GM19043 (cell line): ENCODE measurements around the gene PELI3.
"Not testable (repeated sequence)": the region's sequence is repeated elsewhere in the genome, so short reads cannot be mapped to it uniquely, and the experiment has no call there.

Experiments used
- ATAC-seq: cut with Tn5 transposase; IDR thresholded peaks from one replicate; pipeline ENCODE4 v1.9.1; 2021; ENCODE audit warnings: low read depth; ENCODE audit not compliant: unreplicated experiment

PELI3 gene

GRCh38 chr11:66443602-66444001 is 23.1 kb upstream of the PELI3 start:
- no peak for ATAC-seq

GRCh38 chr11:66447012-66447411 is 19.7 kb upstream of the PELI3 start:
- no peak for ATAC-seq

DNA sequence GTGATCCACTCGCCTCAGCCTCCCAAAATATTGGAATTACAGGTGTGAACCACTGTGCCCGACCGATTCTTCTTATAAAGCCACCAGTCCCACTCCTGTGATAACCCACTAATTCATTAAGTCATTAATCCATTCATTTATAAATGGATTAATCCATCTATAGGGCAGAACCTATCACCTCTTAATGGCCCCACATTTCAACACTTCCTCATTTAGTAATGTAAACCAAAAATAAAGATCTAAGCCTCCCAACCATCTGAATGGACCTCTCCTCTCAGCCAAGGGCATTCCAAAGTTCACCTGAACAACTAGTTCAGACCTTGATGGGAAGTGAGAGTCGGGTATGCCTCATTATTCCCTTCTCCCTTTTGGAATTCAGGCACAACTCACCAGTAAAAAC is 18.2 kb upstream of the PELI3 start:
- no peak for ATAC-seq

DNA sequence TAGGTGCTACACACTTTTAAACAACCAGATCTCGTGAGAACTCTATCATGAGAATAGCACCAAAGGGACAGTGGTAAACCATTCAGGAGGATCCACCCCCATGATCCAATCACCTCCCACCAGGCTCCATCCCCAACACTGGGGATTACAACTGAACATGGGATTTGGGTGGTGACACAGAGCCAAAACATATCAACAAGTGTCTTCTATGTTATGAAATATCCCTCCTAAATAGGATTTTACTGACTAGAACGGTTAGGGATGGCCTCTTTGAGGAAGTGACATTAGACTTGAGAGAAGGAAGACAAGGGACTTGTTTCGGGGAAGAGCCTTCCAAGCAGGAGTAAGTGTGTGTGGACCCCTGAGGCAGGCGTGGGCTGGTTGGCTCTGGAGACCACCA is 16.1 kb upstream of the PELI3 start:
- no peak for ATAC-seq

- no peak for ATAC-seq
These were observed 15.0 kb upstream of the PELI3 start for GRCh38 chr11:66451663-66452062.

DNA sequence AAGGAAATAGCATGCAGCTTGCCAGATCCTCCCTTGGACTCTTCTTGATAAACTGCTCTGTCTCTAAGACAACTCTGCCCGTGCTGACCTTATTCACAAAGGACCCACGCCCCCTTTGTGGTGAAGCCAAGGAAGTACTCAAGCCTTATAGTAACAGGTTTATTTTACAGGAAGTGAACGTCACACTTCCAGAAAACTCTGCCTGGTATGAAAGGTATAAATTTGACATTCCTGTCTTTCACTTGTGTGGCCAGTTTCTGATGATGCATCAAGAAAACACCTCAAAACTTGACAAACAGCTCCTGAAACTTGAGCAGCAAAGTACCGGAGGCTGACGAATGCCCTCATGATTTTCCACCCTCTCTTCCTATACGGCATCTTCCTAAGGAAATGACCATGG is 12.5 kb upstream of the PELI3 start:
- no peak for ATAC-seq

DNA sequence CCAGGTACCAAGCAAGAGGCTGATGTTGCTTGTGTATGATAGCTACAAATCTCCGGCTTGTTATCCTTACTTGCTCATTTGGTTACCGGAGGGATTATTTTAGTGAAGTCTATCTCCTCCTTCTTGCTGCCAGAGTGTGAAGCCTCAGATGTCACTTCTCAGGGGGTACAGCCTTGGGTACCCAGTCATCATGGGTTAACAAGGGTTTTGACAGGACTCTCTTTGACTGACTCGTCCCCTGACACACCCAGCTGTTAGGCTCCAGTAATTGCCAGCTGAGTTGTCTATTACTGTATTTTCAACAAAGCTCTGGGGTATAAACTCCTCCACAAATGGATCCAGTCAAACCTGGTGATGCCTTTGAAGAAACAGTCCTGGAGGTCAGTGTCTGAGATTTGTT is 11.9 kb upstream of the PELI3 start:
- ATAC-seq: no peak

GRCh38 chr11:66457826-66458225 is 8.9 kb upstream of the PELI3 start:
- no peak for ATAC-seq

DNA sequence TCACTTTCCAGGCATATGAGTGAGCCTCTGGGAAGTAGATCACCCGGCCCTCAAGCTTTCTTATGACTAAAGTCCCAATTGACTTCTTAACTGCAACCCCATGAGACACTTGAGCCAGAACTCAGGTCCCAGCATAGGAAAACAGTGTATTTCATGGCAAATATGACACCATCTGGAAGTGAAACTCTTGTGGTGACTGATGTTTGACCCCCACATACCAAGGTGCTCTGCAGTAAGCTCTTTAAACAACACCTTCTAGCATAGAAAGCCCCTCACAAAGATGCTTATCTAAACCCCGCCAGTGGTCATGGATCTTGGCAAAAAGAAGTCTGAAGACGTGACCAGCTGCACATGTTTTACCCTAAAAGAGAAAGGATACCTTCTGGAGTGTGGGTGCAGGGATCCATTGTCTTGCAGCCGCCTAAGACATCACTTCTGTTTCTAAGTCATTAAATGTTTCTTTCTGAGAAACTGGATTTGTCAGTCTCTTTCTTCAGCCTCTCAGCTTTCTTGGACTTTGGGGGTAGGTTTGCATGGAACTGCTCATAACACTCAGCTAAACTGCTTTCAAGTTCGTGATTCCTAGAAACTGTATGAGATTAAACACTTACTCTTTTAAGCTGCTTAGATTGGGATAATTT is 7.4 kb upstream of the PELI3 start:
- ATAC-seq: no peak

- no peak for ATAC-seq
These were observed 4.7 kb upstream of the PELI3 start for GRCh38 chr11:66462010-66462409.

GRCh38 chr11:66462911-66463310 is 3.8 kb upstream of the PELI3 start:
- ATAC-seq: no peak

GRCh38 chr11:66464116-66464515 is 2.6 kb upstream of the PELI3 start:
- not testable (repeated sequence) for ATAC-seq

DNA sequence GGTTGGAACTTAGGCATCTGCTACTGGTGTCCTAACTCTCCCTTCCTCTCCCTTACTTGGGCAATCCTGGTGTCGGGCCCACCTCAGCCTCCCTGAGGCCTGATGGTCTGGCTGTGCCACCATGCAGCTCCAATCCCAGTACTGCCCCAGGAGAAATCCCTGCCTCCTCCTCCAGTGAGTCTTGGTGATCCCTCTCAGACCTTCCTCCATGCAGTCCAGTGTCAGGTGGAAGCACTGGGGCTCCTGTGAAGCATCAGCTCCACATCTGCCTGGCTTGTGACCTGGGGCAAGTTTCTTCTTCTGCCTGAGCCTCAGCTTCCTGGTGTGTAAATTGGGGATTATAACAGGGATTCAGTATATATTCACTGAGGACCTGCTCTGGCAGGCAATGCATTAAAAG is 1.8 kb upstream of the PELI3 start:
- no peak for ATAC-seq

GRCh38 chr11:66465373-66466224 is 1.1 kb upstream of the PELI3 start:
- no peak for ATAC-seq

DNA sequence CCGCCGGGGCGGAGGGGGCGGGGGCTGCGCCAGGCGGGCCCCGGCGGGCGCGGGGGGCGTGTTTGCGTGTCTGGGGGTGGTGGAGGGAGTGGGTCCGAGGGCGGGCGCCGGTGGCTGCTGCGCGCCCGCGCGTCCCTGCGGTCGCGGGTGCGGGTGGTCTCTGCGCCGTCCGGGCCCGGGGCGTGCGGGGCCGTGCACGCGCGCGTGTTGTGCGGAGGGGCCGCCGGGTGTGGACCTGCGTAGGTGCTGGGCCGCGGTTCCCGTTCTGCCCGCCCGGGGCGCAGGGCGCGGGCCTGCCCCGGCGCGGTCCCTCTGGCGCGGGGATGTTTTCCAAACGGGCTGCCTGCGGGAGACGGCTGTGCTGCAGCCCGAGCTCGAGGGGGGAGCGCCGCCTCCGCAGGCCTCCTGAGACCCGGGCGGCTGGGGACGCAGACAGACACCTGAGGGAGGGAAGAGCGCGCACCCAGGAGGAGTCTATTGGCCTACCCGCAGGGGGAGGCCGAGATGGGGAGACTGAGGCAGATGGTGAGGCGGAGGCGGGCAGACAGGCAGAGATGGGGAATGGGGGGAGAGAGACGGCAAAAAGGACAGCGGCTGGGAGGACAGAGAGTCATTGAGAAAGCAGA is 442 bp downstream of the PELI3 start:
- peak; percentile 16 for ATAC-seq

DNA sequence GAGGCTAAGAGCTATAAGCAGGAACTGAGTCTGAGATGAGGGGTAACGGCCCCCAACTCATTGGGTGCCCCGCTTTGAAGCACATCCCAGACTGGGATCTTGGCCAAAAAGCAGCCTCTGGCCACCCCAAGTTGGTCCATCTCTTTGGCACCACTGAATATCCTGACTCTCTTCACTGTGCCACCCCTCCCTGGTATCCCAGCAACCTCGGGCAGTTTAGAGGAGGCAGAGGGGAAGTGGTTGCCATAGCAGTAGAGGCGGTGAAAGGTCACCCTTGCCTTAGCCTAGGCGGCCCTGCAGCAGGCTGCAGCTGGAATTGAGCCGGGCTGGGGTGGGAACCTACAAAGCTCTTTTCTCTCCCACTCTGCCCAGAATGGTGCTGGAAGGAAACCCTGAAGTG is 1.1 kb downstream of the PELI3 start:
- ATAC-seq: no peak

GRCh38 chr11:66468691-66469090 is 2.0 kb downstream of the PELI3 start:
- ATAC-seq: no peak

DNA sequence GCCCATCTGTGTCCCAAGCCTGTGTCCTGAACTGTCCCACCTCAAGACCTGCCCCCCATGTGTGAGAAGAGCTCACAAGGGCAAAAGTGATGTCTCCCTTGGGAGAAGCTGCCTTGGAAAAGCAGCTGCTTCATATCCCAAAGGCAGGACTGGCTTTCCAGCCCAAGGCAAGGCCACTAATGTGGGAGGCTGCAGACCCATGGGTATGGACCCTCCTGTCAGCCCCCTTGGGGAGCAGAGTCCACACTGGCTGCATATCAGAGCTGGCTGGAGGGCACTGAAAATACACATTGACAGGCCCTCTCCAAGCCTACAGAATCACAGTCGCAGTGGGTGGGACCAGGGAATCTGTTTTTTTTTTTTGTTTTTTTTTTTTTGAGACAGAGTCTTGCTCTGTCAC is 2.7 kb downstream of the PELI3 start:
- ATAC-seq: no peak

GRCh38 chr11:66470015-66470414 is 3.3 kb downstream of the PELI3 start:
- no peak for ATAC-seq

DNA sequence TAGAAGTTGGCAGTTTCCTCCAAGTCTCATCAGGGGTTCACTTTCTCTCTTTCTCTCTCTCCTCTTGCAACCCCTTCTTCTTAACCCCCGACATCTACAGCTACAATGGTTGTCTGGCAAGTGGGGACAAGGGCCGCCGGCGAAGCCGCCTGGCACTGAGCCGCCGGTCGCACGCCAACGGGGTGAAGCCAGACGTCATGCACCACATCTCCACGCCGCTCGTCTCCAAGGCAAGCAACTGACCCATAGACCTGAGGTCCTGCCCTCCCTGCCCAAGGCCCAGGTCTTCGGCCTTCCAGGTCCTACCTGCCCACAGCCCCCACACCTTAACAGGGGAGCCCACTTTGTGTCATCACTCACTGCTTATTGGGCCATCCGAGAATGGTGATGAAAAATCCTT is 4.4 kb downstream of the PELI3 start:
- ATAC-seq: no peak

DNA sequence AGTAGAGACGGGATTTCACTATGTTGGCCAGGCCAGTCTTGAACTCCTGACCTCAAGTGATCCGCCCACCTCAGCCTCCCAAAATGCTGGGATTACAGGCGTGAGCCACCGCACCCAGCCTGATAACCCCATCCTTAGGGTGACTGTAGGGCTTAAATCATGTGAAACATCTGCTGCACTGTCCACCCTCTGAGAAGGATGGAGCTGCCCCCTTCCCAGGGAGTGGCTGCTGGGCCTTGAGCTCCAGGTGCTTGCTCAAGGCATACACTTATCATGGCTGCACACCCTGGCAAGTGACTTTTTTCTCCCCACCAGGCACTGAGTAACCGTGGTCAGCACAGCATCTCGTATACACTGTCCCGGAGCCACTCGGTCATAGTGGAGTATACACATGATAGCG is 5.3 kb downstream of the PELI3 start:
- no peak for ATAC-seq

- ATAC-seq: no peak
These were observed 6.5 kb downstream of the PELI3 start for GRCh38 chr11:66473167-66473566.
